K562 (cell line): ENCODE measurements around the gene RNF31. TPM values are rescaled to one million over a fixed set of nuclear protein-coding genes. Genes with fewer than 3 reads are reported as not detected.
A peak's percentile ranks its signal among the peaks of the same experiment; 100 is the strongest.

Experiments
- ARHGAP35 ChIP-seq: fragments of 450-650 bp; IDR thresholded peaks from 2 replicates; pipeline ENCODE4 v1.6.1; 2018; ENCODE audit not compliant: partially characterized antibody
- CREB1 ChIP-seq, 2 experiments: sonication (generic) in 1 of 2; formaldehyde crosslinking in 1 of 2; IDR thresholded peaks; 2 replicates each; pipeline versions ENCODE4 v1.6.1 to v1.8.0; 2012 to 2022; ENCODE audit warnings: inconsistent platforms in 1 of 2, mild to moderate bottlenecking in 1 of 2, missing genetic modification reagents in 1 of 2, moderate library complexity in 1 of 2
- CSDE1 ChIP-seq, 2 experiments: fragments of 450-650 bp; IDR thresholded peaks; 2 replicates each; pipeline ENCODE4 v1.6.1; 2016; ENCODE audit warnings: mild to moderate bottlenecking in 1 of 2
- ERF ChIP-seq: fragments of 450-650 bp; formaldehyde crosslinking; IDR thresholded peaks from 2 replicates; pipeline ENCODE4 v1.4.0; 2020; ENCODE audit warnings: mild to moderate bottlenecking, mixed read lengths
- FOXJ3 ChIP-seq: sonication (generic); formaldehyde crosslinking; IDR thresholded peaks from 2 replicates; pipeline ENCODE4 v1.4.0; 2020; ENCODE audit warnings: mild to moderate bottlenecking, missing genetic modification reagents
- KDM2B ChIP-seq: fragments of 250-450 bp; sonication (Bioruptor Pico); IDR thresholded peaks from 2 replicates; pipeline ENCODE4 v1.8.0; 2021; ENCODE audit warnings: mild to moderate bottlenecking, moderate library complexity
- MGA ChIP-seq: fragments of 450-650 bp; IDR thresholded peaks from 2 replicates; pipeline ENCODE4 v1.6.1; 2016; ENCODE audit warnings: mild to moderate bottlenecking, moderate library complexity
- PHF20 ChIP-seq: fragments of 450-650 bp; IDR thresholded peaks from 2 replicates; pipeline ENCODE4 v1.6.1; 2018; ENCODE audit not compliant: partially characterized antibody
- SMARCA5 ChIP-seq: fragments of 450-650 bp; IDR thresholded peaks from 2 replicates; pipeline ENCODE4 v1.6.1; 2016
- TCF7L2 ChIP-seq: fragments of 150-350 bp; IDR thresholded peaks from 2 replicates; pipeline ENCODE4 v1.6.1; 2016; ENCODE audit warnings: low read depth, mild to moderate bottlenecking, low read length, moderate library complexity
- ZNF282 ChIP-seq: sonication (generic); formaldehyde crosslinking; IDR thresholded peaks from 2 replicates; pipeline ENCODE4 v1.8.1; 2023; ENCODE audit warnings: missing genetic modification reagents
- polyA plus RNA-seq, 8 experiments: library from polyadenylated mRNA; depleted of rRNA in 4 of 8; stranded (reverse) in 5 of 8; unstranded in 3 of 8; fragments of >200 nt; fragmentation: Nextera tagmentation in 2 of 8; fragmentation: Illumina TruSeq in 1 of 8; extraction: Ambion mirVana in 2 of 8; extraction: Trizol in 1 of 8; gene quantifications; 2 replicates each; pipeline versions ENCODE4 v1.2.1 to v1.2.3, GENCODE V29; 2011 to 2014; ENCODE audit warnings: inconsistent platforms in 1 of 8, missing spikeins in 1 of 8
- total RNA-seq, 7 experiments: library from RNA; depleted of rRNA in 6 of 7; stranded (reverse); fragments of >200 nt in 6 of 7; fragmentation: Illumina TruSeq in 2 of 7; extraction: Trizol in 2 of 7; gene quantifications; 2 replicates each; pipeline versions ENCODE4 v1.2.1 to v1.2.3, GENCODE V29; 2011 to 2021; ENCODE audit warnings: low replicate concordance in 1 of 7
- TF ChIP-seq, protein P1 (sequence below): fragments of 250-450 bp; sonication (Bioruptor Pico); IDR thresholded peaks from 2 replicates; pipeline ENCODE4 v1.5.0; 2021
- TF ChIP-seq, protein P2 (sequence below): fragments of 250-450 bp; sonication (Bioruptor Pico); IDR thresholded peaks from 2 replicates; pipeline ENCODE4 v1.6.1; 2021; ENCODE audit warnings: mild to moderate bottlenecking

Gene RNF31
- total and polyA plus RNA-seq, 9 of the 15 experiments (the other 6 are each of a cell fraction or from before 2014, with no cell fraction given), result 3.1 to 47.6 (median 19.1) TPM

DNA sequence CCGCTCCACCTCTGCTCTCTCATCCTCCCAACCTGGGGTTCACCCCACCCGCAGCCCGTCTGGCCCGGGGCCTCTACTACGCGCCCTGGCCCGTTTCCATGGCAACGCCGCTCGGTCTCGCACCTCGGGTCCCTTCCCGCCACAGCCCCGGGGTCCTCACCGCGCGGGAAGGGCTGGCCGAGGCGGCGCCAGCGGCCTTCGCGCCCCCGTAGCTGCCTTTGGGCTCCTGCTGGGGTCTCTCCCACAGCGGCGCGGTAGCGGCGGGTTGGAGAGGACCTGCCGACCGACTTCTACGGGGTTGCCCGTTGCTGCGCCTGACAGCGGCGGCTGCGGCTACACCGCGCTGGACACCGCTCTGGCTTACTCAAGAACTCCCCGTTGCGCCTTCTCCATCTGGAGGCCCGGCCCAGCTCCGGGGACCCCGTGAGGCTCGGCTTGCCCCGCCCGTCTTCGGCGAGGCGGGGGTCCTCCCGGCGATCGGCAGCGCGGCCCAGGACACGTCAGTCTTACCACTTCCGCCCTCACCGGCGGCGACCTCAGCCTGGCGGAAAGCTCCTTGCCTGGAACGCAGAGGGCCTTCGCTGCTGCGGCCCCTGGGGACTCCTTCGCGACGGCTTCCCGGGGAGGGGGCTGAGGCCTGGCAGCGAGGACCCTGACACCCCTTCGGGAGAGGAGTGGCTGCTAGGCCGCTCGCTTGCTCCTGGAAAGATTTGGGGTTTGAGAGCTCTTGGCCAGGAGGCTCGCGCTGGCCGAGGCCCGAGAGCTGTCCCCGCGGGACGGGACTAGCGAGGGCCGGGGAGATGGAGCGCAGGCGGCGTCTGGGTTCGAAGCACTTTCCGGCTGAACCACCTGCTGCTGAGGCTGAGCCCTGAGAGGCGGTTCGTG, 48.1 kb downstream of the RNF31 start, which contains the start of gene TM9SF1 (continued):
- TF ChIP-seq, protein P1, sequence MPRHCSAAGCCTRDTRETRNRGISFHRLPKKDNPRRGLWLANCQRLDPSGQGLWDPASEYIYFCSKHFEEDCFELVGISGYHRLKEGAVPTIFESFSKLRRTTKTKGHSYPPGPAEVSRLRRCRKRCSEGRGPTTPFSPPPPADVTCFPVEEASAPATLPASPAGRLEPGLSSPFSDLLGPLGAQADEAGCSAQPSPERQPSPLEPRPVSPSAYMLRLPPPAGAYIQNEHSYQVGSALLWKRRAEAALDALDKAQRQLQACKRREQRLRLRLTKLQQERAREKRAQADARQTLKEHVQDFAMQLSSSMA (CRISPR knock-in tag), result no peak
- TF ChIP-seq FOXJ3 (no peak), SMARCA5 (no peak), CSDE1 (IDR thresholded peaks at IDR 0.05) (peak in 1 of 2 experiments; percentile 88; a peak in 2 of 4 replicates), KDM2B (CRISPR knock-in tag) (no peak), ARHGAP35 (no peak), CREB1 (IDR thresholded peaks at IDR 0.05) (peak; percentile 83), CREB1 (CRISPR knock-in tag; IDR thresholded peaks at IDR 0.05) (peak; percentile 76), MGA (peak; percentile 98), TCF7L2 (no peak), ZNF282 (CRISPR knock-in tag) (no peak), ERF (CRISPR knock-in tag) (no peak), PHF20 (peak; percentile 55)
- TF ChIP-seq, protein P2, sequence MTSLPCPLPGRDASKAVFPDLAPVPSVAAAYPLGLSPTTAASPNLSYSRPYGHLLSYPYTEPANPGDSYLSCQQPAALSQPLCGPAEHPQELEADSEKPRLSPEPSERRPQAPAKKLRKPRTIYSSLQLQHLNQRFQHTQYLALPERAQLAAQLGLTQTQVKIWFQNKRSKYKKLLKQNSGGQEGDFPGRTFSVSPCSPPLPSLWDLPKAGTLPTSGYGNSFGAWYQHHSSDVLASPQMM, result no peak
